HG03095 (cell line): ENCODE results near the gene MRPL34.
"Not testable (repeated sequence)": the region's sequence is repeated elsewhere in the genome, so short reads cannot be mapped to it uniquely, and the experiment has no call there.

Experiments used
- ATAC-seq: cut with Tn5 transposase; IDR thresholded peaks from one replicate; pipeline ENCODE4 v1.9.1; 2021; ENCODE audit warnings: moderate library complexity; ENCODE audit not compliant: unreplicated experiment

Gene MRPL34

GRCh38 chr19:17305517-17306284 is at the start of gene MRPL34:
MRPL34 (plus strand) TSS chr19:17305872; CDS start chr19:17305893, 21 bp downstream.
- peak; percentile 51 for ATAC-seq

- ATAC-seq, result no peak
Measured at GRCh38 chr19:17256130-17256529, 49.5 kb upstream of the MRPL34 start.

- no peak for ATAC-seq
Measured at GRCh38 chr19:17259118-17259780, 46.4 kb upstream of the MRPL34 start.

GRCh38 chr19:17259934-17260333 is 45.7 kb upstream of the MRPL34 start:
- ATAC-seq, result no peak

- peak; percentile 69 for ATAC-seq
Measured at GRCh38 chr19:17260842-17261325, 44.8 kb upstream of the MRPL34 start.

- no peak for ATAC-seq
Measured at GRCh38 chr19:17262557-17262956, 43.1 kb upstream of the MRPL34 start.

- no peak for ATAC-seq
Measured at GRCh38 chr19:17263712-17264640, 41.7 kb upstream of the MRPL34 start.

GRCh38 chr19:17264641-17264979 is 41.1 kb upstream of the MRPL34 start, which contains the start of gene USHBP1:
USHBP1 (minus strand) TSS chr19:17264745; CDS start chr19:17264299, 446 bp downstream.
- no peak for ATAC-seq

GRCh38 chr19:17266026-17266425 is 39.6 kb upstream of the MRPL34 start:
- ATAC-seq, result no peak

GRCh38 chr19:17266589-17266974 is 39.1 kb upstream of the MRPL34 start:
- ATAC-seq, result peak; percentile 11

- peak; percentile 85 for ATAC-seq
Measured at GRCh38 chr19:17266975-17267788, 38.5 kb upstream of the MRPL34 start, which contains the start of gene BABAM1. BABAM1 (plus strand) TSS chr19:17267443; CDS start chr19:17268807, 1,364 bp downstream.

- ATAC-seq, result no peak
Measured at GRCh38 chr19:17268754-17269153, 36.9 kb upstream of the MRPL34 start.

- ATAC-seq, result not testable (repeated sequence)
Measured at GRCh38 chr19:17274892-17275291, 30.8 kb upstream of the MRPL34 start.

- no peak for ATAC-seq
Measured at GRCh38 chr19:17275441-17276175, 30.1 kb upstream of the MRPL34 start.

GRCh38 chr19:17279436-17279835 is 26.2 kb upstream of the MRPL34 start:
- no peak for ATAC-seq

- ATAC-seq, result no peak
Measured at GRCh38 chr19:17281391-17282304, 24.0 kb upstream of the MRPL34 start, which contains the start of gene ANKLE1. ANKLE1 (plus strand) TSS chr19:17281901; CDS start chr19:17281921, 20 bp downstream.

- ATAC-seq, result peak; percentile 51
Measured at GRCh38 chr19:17282488-17283125, 23.1 kb upstream of the MRPL34 start.

- ATAC-seq, result no peak
Measured at GRCh38 chr19:17283504-17283996, 22.1 kb upstream of the MRPL34 start.
